ENCODE results near the gene CNOT3. TPM values are rescaled to one million over a fixed set of nuclear protein-coding genes. Genes with fewer than 3 reads are reported as not detected.

Gene CNOT3
- total and polyA plus RNA-seq, 2 donors: 7.6 to 27.8 TPM

DNA sequence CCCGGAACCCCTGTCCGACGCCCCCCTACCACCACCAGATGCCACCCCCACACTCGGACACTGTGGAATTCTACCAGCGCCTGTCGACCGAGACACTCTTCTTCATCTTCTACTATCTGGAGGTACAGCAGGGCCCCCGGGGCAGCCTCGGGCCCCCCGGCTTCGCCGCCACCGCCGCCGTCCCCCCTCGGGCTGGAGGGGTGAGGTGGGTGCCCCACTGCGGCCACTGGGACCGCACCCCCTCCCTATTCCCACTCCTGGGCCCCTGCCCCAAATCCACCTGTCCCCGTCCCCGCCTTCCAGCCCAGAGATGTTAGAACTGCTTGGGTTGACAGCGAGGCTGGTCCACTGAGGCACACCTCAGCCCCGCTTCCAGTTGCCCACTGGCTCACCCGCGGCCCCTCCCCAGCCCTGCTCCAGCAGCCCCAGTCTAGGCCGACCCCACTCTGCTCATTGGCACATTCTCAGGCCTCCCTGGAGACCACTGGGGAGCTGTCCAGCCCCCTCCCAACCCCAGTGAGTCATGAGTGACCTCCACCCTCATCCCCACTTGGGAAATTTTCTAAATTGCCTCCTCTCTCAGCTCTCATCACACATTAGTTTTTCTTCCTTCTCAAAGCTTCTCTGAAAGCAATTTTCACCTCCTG, 15.4 kb downstream of the CNOT3 start:
- H3K4me1 ChIP-seq (ENCODE audit: control insufficient read depth in 2 of 2, insufficient read depth in 2 of 2, low read length in 2 of 2): peaks cover 25 to 44% of the 10 kb centered on the region in 2 donors
- H3K4me3 ChIP-seq (ENCODE audit: low read length in 2 of 2): no peak overlapping the region
- H3K27me3 ChIP-seq (ENCODE audit: control insufficient read depth in 2 of 2, insufficient read depth in 1 of 2, low read length in 1 of 2): no peaks in the 10 kb centered on the region
- no peaks in the 10 kb centered on the region for H3K9me3 ChIP-seq (ENCODE audit: control insufficient read depth in 2 of 2, insufficient read depth in 1 of 2, low read length in 1 of 2)
- no peak for DNase-seq (ENCODE audit: low read depth in 6 of 9, low spot score in 9 of 9)
- WGBS: 98% methylated on average over 25 of the region's 25 CpGs
- H3K36me3 ChIP-seq (ENCODE audit: control insufficient read depth in 2 of 2, insufficient read depth in 2 of 2, low read length in 1 of 2): peaks cover 91 to 92% of the 10 kb centered on the region in 2 donors
- H3K27ac ChIP-seq (ENCODE audit: low read depth in 1 of 2, low read length in 1 of 2): peak overlapping the region in 1 of 2 donors; percentile 94

DNA sequence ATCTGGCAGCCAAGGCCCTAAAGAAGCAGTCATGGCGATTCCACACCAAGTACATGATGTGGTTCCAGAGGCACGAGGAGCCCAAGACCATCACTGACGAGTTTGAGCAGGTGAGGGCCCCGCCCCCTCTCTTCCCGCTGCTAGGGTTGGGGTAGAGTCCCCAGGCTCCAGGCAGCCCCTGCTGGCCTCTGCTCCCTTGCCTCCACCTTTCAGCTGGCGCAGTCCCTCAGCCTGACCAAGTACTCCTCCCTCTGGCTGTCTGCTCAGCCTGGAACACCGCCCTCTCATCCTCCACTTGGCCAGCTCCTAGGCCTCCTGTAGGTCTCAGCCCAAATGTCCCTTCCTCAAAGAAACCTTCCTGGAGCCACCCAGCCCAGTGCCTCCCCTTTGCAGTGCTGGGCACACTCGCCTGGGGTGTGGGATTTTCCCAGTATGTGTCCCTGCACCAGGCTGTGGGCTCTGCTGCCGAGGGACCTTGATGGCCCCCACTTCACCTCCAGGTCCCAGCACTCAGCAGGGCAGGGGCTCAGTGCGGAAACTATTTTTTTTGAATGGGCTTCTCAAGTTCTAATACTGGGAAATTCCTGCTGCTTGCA, 16.3 kb downstream of the CNOT3 start:
- peaks cover 33 to 52% of the 10 kb centered on the region in 2 donors for H3K4me1 ChIP-seq (ENCODE audit: control insufficient read depth in 2 of 2, insufficient read depth in 2 of 2, low read length in 2 of 2)
- no peaks in the 10 kb centered on the region for H3K9me3 ChIP-seq (ENCODE audit: control insufficient read depth in 2 of 2, insufficient read depth in 1 of 2, low read length in 1 of 2)
- DNase-seq (ENCODE audit: low read depth in 6 of 9, low spot score in 9 of 9): no peak
- no peaks in the 10 kb centered on the region for H3K27me3 ChIP-seq (ENCODE audit: control insufficient read depth in 2 of 2, insufficient read depth in 1 of 2, low read length in 1 of 2)
- 95% methylated on average over 10 of the region's 10 CpGs for WGBS
- peak overlapping the region in 1 of 2 donors; percentile 94 for H3K27ac ChIP-seq (ENCODE audit: low read depth in 1 of 2, low read length in 1 of 2)
- peaks cover 86 to 94% of the 10 kb centered on the region in 2 donors for H3K36me3 ChIP-seq (ENCODE audit: control insufficient read depth in 2 of 2, insufficient read depth in 2 of 2, low read length in 1 of 2)
- H3K4me3 ChIP-seq (ENCODE audit: low read length in 2 of 2): no peak overlapping the region

DNA sequence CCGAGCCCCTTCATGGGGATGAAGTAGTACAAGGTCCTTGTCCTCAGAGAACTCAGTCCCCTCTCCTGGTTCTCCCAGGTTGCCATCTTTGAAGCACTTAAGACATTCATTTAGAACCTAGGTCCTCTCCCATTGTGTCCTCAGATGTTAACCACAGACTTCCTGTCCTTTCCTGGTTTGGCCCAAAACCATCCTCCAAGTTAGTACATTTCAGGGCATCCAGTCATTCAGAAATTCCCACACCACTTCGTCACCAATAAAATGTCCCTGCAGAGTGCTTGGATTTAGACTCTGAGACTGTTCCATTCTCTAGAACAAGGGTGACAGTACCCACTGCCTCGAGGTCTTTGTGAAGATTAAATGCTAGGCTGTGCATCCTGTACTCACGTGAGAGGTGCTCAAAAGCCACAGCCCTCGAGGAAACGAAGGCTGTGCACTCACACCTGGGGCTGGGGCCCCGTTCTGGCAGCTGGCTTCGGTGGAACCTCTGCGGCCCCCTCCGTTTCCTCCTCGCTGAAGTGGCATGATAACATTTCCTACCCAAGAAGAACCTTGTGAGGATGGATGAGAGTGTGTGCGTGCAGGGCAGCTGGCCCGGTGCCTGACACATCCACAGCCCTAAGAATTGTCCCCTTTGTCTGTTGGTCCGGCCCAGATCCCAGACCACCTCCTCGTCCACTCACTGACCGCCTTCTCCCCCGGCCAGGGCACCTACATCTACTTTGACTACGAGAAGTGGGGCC, 17.2 kb downstream of the CNOT3 start:
- Histone ChIP-seq H3K4me3 (ENCODE audit: low read length in 2 of 2) (no peak overlapping the region), H3K4me1 (ENCODE audit: control insufficient read depth in 2 of 2, insufficient read depth in 2 of 2, low read length in 2 of 2) (peaks cover 33 to 56% of the 10 kb centered on the region in 2 donors), H3K9me3 (ENCODE audit: control insufficient read depth in 2 of 2, insufficient read depth in 1 of 2, low read length in 1 of 2) (no peaks in the 10 kb centered on the region), H3K27me3 (ENCODE audit: control insufficient read depth in 2 of 2, insufficient read depth in 1 of 2, low read length in 1 of 2) (no peaks in the 10 kb centered on the region), H3K27ac (ENCODE audit: low read depth in 1 of 2, low read length in 1 of 2) (peak overlapping the region; percentile 76 to 94), H3K36me3 (ENCODE audit: control insufficient read depth in 2 of 2, insufficient read depth in 2 of 2, low read length in 1 of 2) (peaks cover 77 to 86% of the 10 kb centered on the region in 2 donors)
- DNase-seq (ENCODE audit: low read depth in 6 of 9, low spot score in 9 of 9): peak; percentile 62 to 95 (median 86)
- 38% methylated on average over 18 of the region's 18 CpGs for WGBS

DNA sequence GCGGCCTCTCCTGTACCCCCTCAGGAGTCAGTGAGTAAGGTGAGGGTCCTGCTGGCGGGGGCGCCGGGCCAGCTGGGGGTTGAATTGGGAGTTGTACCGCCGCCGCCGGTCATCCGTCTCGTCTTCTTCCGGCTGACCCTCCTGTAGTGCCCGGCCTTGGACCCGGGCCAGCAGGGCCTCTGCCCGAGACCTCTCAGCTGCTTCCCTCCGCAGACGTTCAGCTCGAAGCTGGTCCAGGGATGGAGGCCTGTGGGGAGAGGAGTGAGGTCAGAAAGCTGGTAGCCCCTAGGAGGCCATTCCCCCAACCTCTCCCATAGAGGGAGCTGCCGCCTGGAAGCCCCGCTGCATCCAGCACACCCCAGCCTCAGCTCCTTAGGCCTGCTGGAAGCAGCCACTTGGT, 18.1 kb downstream of the CNOT3 start:
- WGBS: 96% methylated on average over 19 of the region's 19 CpGs
- peaks cover 38 to 64% of the 10 kb centered on the region in 2 donors for H3K4me1 ChIP-seq (ENCODE audit: control insufficient read depth in 2 of 2, insufficient read depth in 2 of 2, low read length in 2 of 2)
- H3K36me3 ChIP-seq (ENCODE audit: control insufficient read depth in 2 of 2, insufficient read depth in 2 of 2, low read length in 1 of 2): peaks cover 69 to 77% of the 10 kb centered on the region in 2 donors
- no peaks in the 10 kb centered on the region for H3K9me3 ChIP-seq (ENCODE audit: control insufficient read depth in 2 of 2, insufficient read depth in 1 of 2, low read length in 1 of 2)
- no peak overlapping the region for H3K4me3 ChIP-seq (ENCODE audit: low read length in 2 of 2)
- no peaks in the 10 kb centered on the region for H3K27me3 ChIP-seq (ENCODE audit: control insufficient read depth in 2 of 2, insufficient read depth in 1 of 2, low read length in 1 of 2)
- DNase-seq (ENCODE audit: low read depth in 6 of 9, low spot score in 9 of 9): no peak
- peak overlapping the region in 1 of 2 donors; percentile 94 for H3K27ac ChIP-seq (ENCODE audit: low read depth in 1 of 2, low read length in 1 of 2)

DNA sequence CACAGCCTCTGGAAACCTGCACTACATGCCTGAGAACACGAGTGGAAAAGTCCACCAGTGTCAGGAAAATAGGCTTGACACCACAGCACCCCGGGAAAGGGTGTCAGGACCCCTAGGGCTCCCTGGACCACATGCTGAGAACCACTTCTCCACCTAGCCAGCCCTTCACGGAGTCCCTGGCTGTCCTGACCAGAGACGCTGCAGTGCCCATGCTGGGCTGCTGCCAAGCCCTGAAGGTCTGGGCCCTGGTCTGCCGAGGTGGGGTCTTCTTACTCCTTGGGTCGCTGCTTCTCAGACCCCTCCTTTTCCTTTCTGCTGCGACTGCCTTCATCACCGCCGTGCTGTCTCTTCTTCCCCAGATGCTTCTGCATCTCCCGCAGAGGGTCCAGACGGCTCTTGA, 18.9 kb downstream of the CNOT3 start:
- no peak for DNase-seq (ENCODE audit: low read depth in 6 of 9, low spot score in 9 of 9)
- 97% methylated on average over 11 of the region's 11 CpGs for WGBS
- H3K9me3 ChIP-seq (ENCODE audit: control insufficient read depth in 2 of 2, insufficient read depth in 1 of 2, low read length in 1 of 2): no peaks in the 10 kb centered on the region
- H3K4me3 ChIP-seq (ENCODE audit: low read length in 2 of 2): no peak overlapping the region
- no peaks in the 10 kb centered on the region for H3K27me3 ChIP-seq (ENCODE audit: control insufficient read depth in 2 of 2, insufficient read depth in 1 of 2, low read length in 1 of 2)
- H3K36me3 ChIP-seq (ENCODE audit: control insufficient read depth in 2 of 2, insufficient read depth in 2 of 2, low read length in 1 of 2): peaks cover 65 to 70% of the 10 kb centered on the region in 2 donors
- peak overlapping the region in 1 of 2 donors; percentile 26 for H3K27ac ChIP-seq (ENCODE audit: low read depth in 1 of 2, low read length in 1 of 2)
- peaks cover 39 to 69% of the 10 kb centered on the region in 2 donors for H3K4me1 ChIP-seq (ENCODE audit: control insufficient read depth in 2 of 2, insufficient read depth in 2 of 2, low read length in 2 of 2)

DNA sequence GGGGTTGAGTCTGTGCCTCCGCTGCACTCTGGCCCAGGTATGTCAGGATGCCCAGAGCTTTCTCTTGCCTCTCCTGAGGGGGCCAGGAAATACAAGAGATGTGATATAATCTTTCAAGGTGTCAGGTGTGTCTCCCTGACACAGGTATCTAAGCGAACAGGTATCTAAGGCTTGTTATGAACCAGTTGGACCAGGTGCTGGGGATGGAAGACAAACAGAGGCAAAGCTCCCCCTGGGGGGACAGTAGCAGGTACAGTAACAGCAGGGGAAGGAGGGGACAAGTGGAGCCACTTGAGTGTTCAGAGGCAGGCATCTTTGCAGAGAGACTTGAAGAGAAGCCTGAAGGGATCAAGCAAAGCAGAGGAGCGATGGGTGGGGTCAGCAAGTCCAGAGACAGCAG, 19.4 kb downstream of the CNOT3 start:
- DNase-seq (ENCODE audit: low read depth in 6 of 9, low spot score in 9 of 9): no peak
- H3K9me3 ChIP-seq (ENCODE audit: control insufficient read depth in 2 of 2, insufficient read depth in 1 of 2, low read length in 1 of 2): no peaks in the 10 kb centered on the region
- WGBS: 98% methylated on average over 3 of the region's 3 CpGs

DNA sequence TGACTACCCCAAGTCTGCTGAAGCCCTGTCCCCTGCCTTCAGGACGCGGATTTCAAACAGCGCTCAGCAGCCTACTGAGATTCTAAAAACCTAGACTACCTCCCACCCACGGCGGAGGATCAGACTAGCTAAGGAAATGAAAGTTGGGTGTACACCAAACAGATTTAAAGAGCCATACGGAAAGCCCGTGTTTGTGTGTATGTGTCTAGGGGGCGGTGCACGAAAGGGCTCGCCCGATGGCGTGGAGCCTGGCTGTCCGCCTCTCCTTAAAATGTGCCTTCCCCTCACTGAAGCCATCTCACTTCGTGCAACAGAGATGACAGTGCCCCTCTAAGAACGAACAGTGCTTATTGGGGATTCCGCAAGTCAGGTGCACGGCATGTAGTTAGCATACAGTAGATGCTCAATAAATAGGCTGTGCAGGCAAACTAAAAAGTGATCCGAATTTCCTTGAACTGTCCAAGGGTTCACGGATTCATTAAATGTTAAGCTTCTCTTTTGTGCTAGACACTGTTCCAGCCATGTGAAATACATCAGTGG, 21.3 kb downstream of the CNOT3 start:
- WGBS: 15% methylated on average over 19 of the region's 19 CpGs
- Histone ChIP-seq H3K27me3 (ENCODE audit: control insufficient read depth in 2 of 2, insufficient read depth in 1 of 2, low read length in 1 of 2) (peaks cover 3 to 21% of the 10 kb centered on the region in 2 donors), H3K4me3 (ENCODE audit: low read length in 2 of 2) (peak overlapping the region; percentile 72 to 98), H3K27ac (ENCODE audit: low read depth in 1 of 2, low read length in 1 of 2) (peak overlapping the region; percentile 96 to 100), H3K36me3 (ENCODE audit: control insufficient read depth in 2 of 2, insufficient read depth in 2 of 2, low read length in 1 of 2) (peaks cover 41 to 46% of the 10 kb centered on the region in 2 donors), H3K9me3 (ENCODE audit: control insufficient read depth in 2 of 2, insufficient read depth in 1 of 2, low read length in 1 of 2) (peaks cover 0 to 6% of the 10 kb centered on the region in 2 donors), H3K4me1 (ENCODE audit: control insufficient read depth in 2 of 2, insufficient read depth in 2 of 2, low read length in 2 of 2) (peaks cover 41 to 75% of the 10 kb centered on the region in 2 donors)
- peak in 2 of 9 donors; percentile 21 to 53 for DNase-seq (ENCODE audit: low read depth in 6 of 9, low spot score in 9 of 9)

More for the DNA sequence above, 19.4 kb downstream of the CNOT3 start:
- Histone ChIP-seq H3K36me3 (ENCODE audit: control insufficient read depth in 2 of 2, insufficient read depth in 2 of 2, low read length in 1 of 2) (peaks cover 60 to 65% of the 10 kb centered on the region in 2 donors), H3K4me1 (ENCODE audit: control insufficient read depth in 2 of 2, insufficient read depth in 2 of 2, low read length in 2 of 2) (peaks cover 39 to 73% of the 10 kb centered on the region in 2 donors), H3K27me3 (ENCODE audit: control insufficient read depth in 2 of 2, insufficient read depth in 1 of 2, low read length in 1 of 2) (peaks cover 0 to 3% of the 10 kb centered on the region in 2 donors), H3K27ac (ENCODE audit: low read depth in 1 of 2, low read length in 1 of 2) (no peak overlapping the region), H3K4me3 (ENCODE audit: low read length in 2 of 2) (no peak overlapping the region)

DNA sequence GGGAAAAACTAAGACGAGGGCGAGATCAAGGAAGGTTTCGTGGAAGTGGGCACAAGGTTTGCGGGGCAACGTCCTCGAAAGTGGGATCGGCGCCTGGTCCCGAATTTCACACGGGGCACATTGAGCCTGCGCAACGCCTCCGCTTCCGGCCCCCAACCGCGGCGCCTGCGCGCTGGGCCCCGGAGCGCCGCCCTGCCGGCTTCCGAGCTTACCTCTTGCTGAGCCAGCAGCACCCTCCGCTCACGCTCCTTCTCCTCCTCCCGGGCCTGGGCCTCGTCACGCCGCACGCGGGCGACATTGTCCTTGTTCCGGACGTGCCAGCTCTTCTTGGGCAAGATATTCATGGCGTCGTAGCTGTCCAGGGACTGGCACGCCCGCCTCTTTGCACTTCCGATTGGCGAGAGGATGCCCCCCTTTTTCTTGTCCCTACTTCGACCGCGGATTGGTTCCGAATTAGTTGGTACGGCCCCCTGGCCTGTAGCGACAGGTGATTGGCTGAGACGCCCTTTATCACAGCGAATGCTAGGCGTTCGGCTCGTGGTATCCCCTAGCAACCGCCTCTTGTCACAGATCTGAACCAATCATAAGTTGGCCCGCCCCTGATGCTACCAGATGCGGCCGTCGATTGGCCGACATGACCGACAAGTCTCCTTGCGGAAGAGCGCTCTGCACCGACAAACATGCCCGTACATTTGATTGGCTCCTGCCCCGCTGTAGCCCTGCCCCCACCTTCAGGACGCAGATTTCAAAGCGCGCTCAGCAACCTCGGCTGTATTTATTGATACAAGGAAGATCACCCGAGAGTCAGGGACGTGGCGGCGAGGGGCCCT, 22.0 kb downstream of the CNOT3 start, which contains the start of gene LENG1:
Gene LENG1 (minus strand): TSS at position 370 of the 830 bp plus-strand sequence. CDS start 26 bp downstream, at position 344.
- WGBS: under 1% methylated on average over 72 of the region's 72 CpGs
- peak within 1 kb of the TSS; percentile 72 to 98 for H3K4me3 ChIP-seq (ENCODE audit: low read length in 2 of 2)
- DNase-seq (ENCODE audit: low read depth in 6 of 9, low spot score in 9 of 9): peak; percentile 99 to 100 (median 100)
- peaks cover 3 to 28% of the 10 kb centered on the region in 2 donors for H3K27me3 ChIP-seq (ENCODE audit: control insufficient read depth in 2 of 2, insufficient read depth in 1 of 2, low read length in 1 of 2)
- H3K9me3 ChIP-seq (ENCODE audit: control insufficient read depth in 2 of 2, insufficient read depth in 1 of 2, low read length in 1 of 2): peaks cover 0 to 13% of the 10 kb centered on the region in 2 donors
- peaks cover 34 to 39% of the 10 kb centered on the region in 2 donors for H3K36me3 ChIP-seq (ENCODE audit: control insufficient read depth in 2 of 2, insufficient read depth in 2 of 2, low read length in 1 of 2)
- peak within 1 kb of the TSS; percentile 96 to 100 for H3K27ac ChIP-seq (ENCODE audit: low read depth in 1 of 2, low read length in 1 of 2)
- H3K4me1 ChIP-seq (ENCODE audit: control insufficient read depth in 2 of 2, insufficient read depth in 2 of 2, low read length in 2 of 2): peaks cover 34 to 69% of the 10 kb centered on the region in 2 donors

Data from thymus (tissue), 11 donors.